GM12878 (cell line): ENCODE data around the gene CDPF1.

Source experiments
- IKZF2 ChIP-seq, 2 experiments: fragments of 450-650 bp; IDR thresholded peaks; 2 replicates each; pipeline ENCODE4 v1.6.1; 2017; ENCODE audit warnings: mild to moderate bottlenecking in 2 of 2, moderate library complexity in 2 of 2
- MTA2 ChIP-seq: fragments of 450-650 bp; IDR thresholded peaks from 2 replicates; pipeline ENCODE4 v1.6.1; 2016; ENCODE audit warnings: low read depth, mild to moderate bottlenecking, moderate library complexity
- MXI1 ChIP-seq: fragments of 150-350 bp; IDR thresholded peaks from 2 replicates; pipeline ENCODE4 v1.6.1; 2011; ENCODE audit warnings: low read depth, mild to moderate bottlenecking, inconsistent platforms, low read length, improper control_type of control experiment
- NR2F1 ChIP-seq: fragments of 450-650 bp; conservative IDR thresholded peaks from 2 replicates; pipeline ENCODE4 v1.6.1; 2017; ENCODE audit warnings: mild to moderate bottlenecking
- POLR2A ChIP-seq: IDR thresholded peaks from 2 replicates; pipeline ENCODE4 v1.6.1; 2011; ENCODE audit warnings: low read depth, mild to moderate bottlenecking, low read length
- RAD21 ChIP-seq: IDR thresholded peaks from 2 replicates; pipeline ENCODE4 v1.6.1; 2011; ENCODE audit warnings: mild to moderate bottlenecking, low read depth, low read length, moderate library complexity; ENCODE audit not compliant: insufficient read depth
- SMARCA5 ChIP-seq: fragments of 450-650 bp; IDR thresholded peaks from 2 replicates; pipeline ENCODE4 v1.6.1; 2017; ENCODE audit warnings: mild to moderate bottlenecking
- SP1 ChIP-seq: IDR thresholded peaks from one replicate; pipeline ENCODE4 v1.6.1; 2011; ENCODE audit warnings: low read depth, low read length
- SUZ12 ChIP-seq: fragments of 200-600 bp; sonication (generic); IDR thresholded peaks from one replicate; pipeline ENCODE4 v1.6.1; 2018; ENCODE audit warnings: antibody characterized with exemption, mild to moderate bottlenecking; ENCODE audit not compliant: unreplicated experiment
- TF ChIP-seq, protein P1 (sequence below), 3 experiments: IDR thresholded peaks in 2 of 3; conservative IDR thresholded peaks in 1 of 3; 2 replicates each; pipeline ENCODE4 v1.5.1; 2011; ENCODE audit warnings: low read depth in 3 of 3, low read length in 3 of 3, mild to moderate bottlenecking in 3 of 3, control low read depth in 2 of 3, moderate library complexity in 2 of 3, inconsistent platforms in 1 of 3, mixed read lengths in 1 of 3; ENCODE audit not compliant: control insufficient read depth in 2 of 3, insufficient read depth in 1 of 3; ENCODE audit errors: extremely low read depth in 1 of 3
- TF ChIP-seq, protein P2 (sequence below): IDR thresholded peaks from 2 replicates; pipeline ENCODE4 v1.6.1; 2011; ENCODE audit warnings: low read depth, mild to moderate bottlenecking, low read length, moderate library complexity, borderline replicate concordance; ENCODE audit errors: extremely low read depth
- TF ChIP-seq, protein P3 (sequence below): IDR thresholded peaks from 2 replicates; pipeline ENCODE4 v1.6.1; 2012; ENCODE audit warnings: low read depth, low read length, improper control_type of control experiment

DNA sequence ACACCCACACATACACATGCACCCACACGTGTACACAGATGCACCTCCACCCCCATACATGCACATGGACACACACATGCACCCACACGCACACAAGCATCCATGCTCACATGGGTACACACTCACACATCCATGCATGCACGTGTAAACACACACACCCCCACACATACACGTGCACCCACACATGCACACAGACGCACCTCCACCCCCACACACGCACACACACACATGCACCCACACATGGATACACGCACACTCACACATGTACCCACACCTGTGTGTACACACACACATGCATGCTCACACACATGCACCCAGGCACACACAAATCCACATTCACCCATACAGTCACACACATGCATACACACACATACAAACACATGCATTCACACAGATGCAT, 24.5 kb downstream of the CDPF1 start:
- no peak for TF ChIP-seq SMARCA5
- no peak for TF ChIP-seq NR2F1
- no peak for TF ChIP-seq POLR2A
- TF ChIP-seq, protein P1, sequence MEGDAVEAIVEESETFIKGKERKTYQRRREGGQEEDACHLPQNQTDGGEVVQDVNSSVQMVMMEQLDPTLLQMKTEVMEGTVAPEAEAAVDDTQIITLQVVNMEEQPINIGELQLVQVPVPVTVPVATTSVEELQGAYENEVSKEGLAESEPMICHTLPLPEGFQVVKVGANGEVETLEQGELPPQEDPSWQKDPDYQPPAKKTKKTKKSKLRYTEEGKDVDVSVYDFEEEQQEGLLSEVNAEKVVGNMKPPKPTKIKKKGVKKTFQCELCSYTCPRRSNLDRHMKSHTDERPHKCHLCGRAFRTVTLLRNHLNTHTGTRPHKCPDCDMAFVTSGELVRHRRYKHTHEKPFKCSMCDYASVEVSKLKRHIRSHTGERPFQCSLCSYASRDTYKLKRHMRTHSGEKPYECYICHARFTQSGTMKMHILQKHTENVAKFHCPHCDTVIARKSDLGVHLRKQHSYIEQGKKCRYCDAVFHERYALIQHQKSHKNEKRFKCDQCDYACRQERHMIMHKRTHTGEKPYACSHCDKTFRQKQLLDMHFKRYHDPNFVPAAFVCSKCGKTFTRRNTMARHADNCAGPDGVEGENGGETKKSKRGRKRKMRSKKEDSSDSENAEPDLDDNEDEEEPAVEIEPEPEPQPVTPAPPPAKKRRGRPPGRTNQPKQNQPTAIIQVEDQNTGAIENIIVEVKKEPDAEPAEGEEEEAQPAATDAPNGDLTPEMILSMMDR (IDR thresholded peaks at IDR 0.05 in 2 of 3, conservative IDR thresholded peaks at IDR 0.05 in 1 of 3; ENCODE audit: control insufficient read depth in 2 of 3, extremely low read depth in 1 of 3, insufficient read depth in 1 of 3, low read depth in 3 of 3, low read length in 3 of 3): no peak
- TF ChIP-seq, protein P2, sequence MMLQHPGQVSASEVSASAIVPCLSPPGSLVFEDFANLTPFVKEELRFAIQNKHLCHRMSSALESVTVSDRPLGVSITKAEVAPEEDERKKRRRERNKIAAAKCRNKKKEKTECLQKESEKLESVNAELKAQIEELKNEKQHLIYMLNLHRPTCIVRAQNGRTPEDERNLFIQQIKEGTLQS: no peak
- no peak for TF ChIP-seq IKZF2 (IDR thresholded peaks at IDR 0.05)
- no peak for TF ChIP-seq MTA2
- no peak for TF ChIP-seq RAD21
- TF ChIP-seq, protein P3, sequence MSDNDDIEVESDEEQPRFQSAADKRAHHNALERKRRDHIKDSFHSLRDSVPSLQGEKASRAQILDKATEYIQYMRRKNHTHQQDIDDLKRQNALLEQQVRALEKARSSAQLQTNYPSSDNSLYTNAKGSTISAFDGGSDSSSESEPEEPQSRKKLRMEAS: no peak
- no peak for TF ChIP-seq SP1
- TF ChIP-seq MXI1: no peak
- TF ChIP-seq SUZ12: no peak
